Endodermal cell (in vitro differentiated cells): ENCODE data around the gene UNK. TPM values are rescaled to one million over a fixed set of nuclear protein-coding genes. Genes with fewer than 3 reads are reported as not detected.
"Not testable (repeated sequence)": the region's sequence is repeated elsewhere in the genome, so short reads cannot be mapped to it uniquely, and the experiment has no call there.

ENCODE experiments used
- DNase-seq: peaks from one replicate; pipeline ENCODE4 v3.0.0-alpha.2; 2017
- H3K27ac ChIP-seq: 2 replicates; pipeline ENCODE4 v1.5.1; 2013; ENCODE audit warnings: mild to moderate bottlenecking, low read depth, low read length, moderate library complexity
- H3K27me3 ChIP-seq: 2 replicates; pipeline ENCODE4 v1.6.1; 2013; ENCODE audit warnings: mild to moderate bottlenecking, low read length, moderate library complexity; ENCODE audit not compliant: insufficient read depth, control insufficient read depth, poor library complexity, severe bottlenecking
- H3K36me3 ChIP-seq: 2 replicates; pipeline ENCODE4 v1.7.0; 2013; ENCODE audit warnings: mild to moderate bottlenecking, low read length, moderate library complexity; ENCODE audit not compliant: control insufficient read depth, insufficient read depth
- H3K4me1 ChIP-seq: one replicate; pipeline ENCODE4 v1.7.0; 2013; ENCODE audit warnings: low read length; ENCODE audit not compliant: control insufficient read depth, insufficient read depth
- H3K4me3 ChIP-seq: 2 replicates; pipeline ENCODE4 v1.5.1; 2013; ENCODE audit warnings: mild to moderate bottlenecking, low read length, moderate library complexity
- H3K9ac ChIP-seq: 2 replicates; pipeline ENCODE4 v1.6.1; 2013; ENCODE audit warnings: mild to moderate bottlenecking, low read length, moderate library complexity; ENCODE audit not compliant: poor library complexity, severe bottlenecking; ENCODE audit errors: extremely low read depth
- H3K9me3 ChIP-seq: 2 replicates; pipeline ENCODE4 v1.6.1; 2013; ENCODE audit warnings: mild to moderate bottlenecking, low read length, moderate library complexity; ENCODE audit not compliant: control insufficient read depth
- H3K27ac Mint-ChIP-seq: 2 replicates; pipeline ENCODE4 v1.8.0; 2020; ENCODE audit warnings: mixed read lengths
- H3K27me3 Mint-ChIP-seq: 2 replicates; pipeline ENCODE4 v1.8.0; 2021; ENCODE audit warnings: mild to moderate bottlenecking, mixed read lengths; ENCODE audit not compliant: insufficient read depth
- H3K36me3 Mint-ChIP-seq: 2 replicates; pipeline ENCODE4 v1.8.0; 2020; ENCODE audit warnings: low read depth, mixed read lengths
- H3K4me1 Mint-ChIP-seq: 2 replicates; pipeline ENCODE4 v1.8.0; 2020; ENCODE audit warnings: mixed read lengths
- H3K4me3 Mint-ChIP-seq: 2 replicates; pipeline ENCODE4 v1.8.0; 2020; ENCODE audit warnings: mild to moderate bottlenecking, moderate library complexity, mixed read lengths
- H3K9me3 Mint-ChIP-seq: 2 replicates; pipeline ENCODE4 v1.8.0; 2020; ENCODE audit warnings: mild to moderate bottlenecking, mixed read lengths
- CTCF ChIP-seq: fragments of 200-600 bp; sonication (generic); conservative IDR thresholded peaks from 2 replicates; pipeline ENCODE4 v1.5.0; 2021; ENCODE audit warnings: antibody characterized with exemption, mild to moderate bottlenecking
- WGBS, 2 experiments: methylation state at CpG; one replicate each; pipeline versions ENCODE4 v1.1.5 to v1.1.7; 2013; ENCODE audit warnings: missing lambda C conversion rate in 2 of 2, mixed read lengths in 1 of 2; ENCODE audit not compliant: insufficient coverage in 1 of 2, insufficient read length in 1 of 2; 5-methylcytosine and 5-hydroxymethylcytosine counted together
- total RNA-seq, 2 donors: library from RNA; stranded (reverse); fragmentation: NEBNext Ultra II Directional in 1 of 2; extraction: Animal tissue kit (Norgen Biotek cat#: 25700) in 1 of 2; gene quantifications; 2 replicates in 1 of 2; 3 replicates in 1 of 2; pipeline ENCODE4 v1.2.1, GENCODE V29; 2021

Gene UNK
- total RNA-seq, 2 donors from 2014 or later: 38.0 to 39.0 TPM

- H3K36me3 ChIP-seq: peaks cover 11% of the 10 kb centered on the region
- no peaks in the 10 kb centered on the region for H3K27me3 ChIP-seq
- Mint-ChIP-seq H3K9me3 (no peaks in the 10 kb centered on the region), H3K27me3 (no peaks in the 10 kb centered on the region), H3K4me1 (peaks cover 11% of the 10 kb centered on the region), H3K36me3 (peaks cover 10% of the 10 kb centered on the region), H3K27ac (peak within 1 kb of the TSS; percentile 90), H3K4me3 (no peak within 1 kb of the TSS)
- no peaks in the 10 kb centered on the region for H3K9me3 ChIP-seq
- DNase-seq: peak; percentile 100
- H3K9ac ChIP-seq: peak within 1 kb of the TSS; percentile 77
- TF ChIP-seq CTCF: peak; percentile 69
- peak within 1 kb of the TSS; percentile 88 for H3K4me3 ChIP-seq
- WGBS, 2 experiments: 0% methylated on average over 18 to 58 of the region's 58 CpGs
- H3K27ac ChIP-seq: peak within 1 kb of the TSS; percentile 65
- no peaks in the 10 kb centered on the region for H3K4me1 ChIP-seq
These were observed 70.9 kb downstream of the UNK start, which contains the start of gene WBP2 for GRCh38 chr17:75855310-75856061. Gene WBP2, minus strand, starts transcription at chr17:75855335. Its CDS starts 38 bp downstream, at chr17:75855297.

DNA sequence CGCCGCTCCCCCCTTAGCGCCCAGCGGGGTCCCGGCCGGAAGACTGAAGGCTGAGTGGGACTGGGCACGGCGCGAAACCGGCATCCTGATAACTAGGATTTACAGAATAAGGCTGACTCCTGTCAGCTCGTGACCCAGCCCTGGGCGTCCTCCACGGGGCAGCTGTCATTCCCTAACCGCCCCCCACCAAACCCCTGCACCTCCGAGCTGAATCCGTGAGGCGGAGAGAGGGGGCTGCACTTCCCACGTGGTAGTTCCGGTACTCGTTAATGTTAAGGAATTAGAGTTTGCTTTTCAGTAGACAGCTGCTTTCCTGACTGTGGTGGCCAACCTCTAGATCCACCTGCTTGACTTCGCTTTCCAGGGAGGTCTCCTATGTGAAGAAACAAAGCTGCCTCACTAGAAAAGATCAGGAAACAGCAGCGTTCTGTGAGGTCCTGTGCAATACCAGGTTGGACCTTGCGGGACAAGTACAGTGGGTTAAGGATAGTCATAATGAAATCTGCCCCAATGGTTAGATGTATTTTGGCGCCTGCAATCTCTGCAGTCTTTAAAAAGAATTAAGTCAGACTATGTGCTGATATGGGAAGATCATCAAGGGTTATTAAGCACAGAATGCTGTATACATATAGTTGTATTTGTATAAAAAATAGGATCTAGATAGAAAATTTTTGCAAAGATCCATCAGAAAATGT lies 71.6 kb downstream of the UNK start:
- DNase-seq: no peak
- H3K4me1 Mint-ChIP-seq: peaks cover 11% of the 10 kb centered on the region
- peaks cover 4% of the 10 kb centered on the region for H3K36me3 Mint-ChIP-seq
- 5 to 10% methylated on average over 12 to 23 of the region's 24 CpGs for WGBS, 2 experiments
- no peaks in the 10 kb centered on the region for H3K9me3 Mint-ChIP-seq
- Histone ChIP-seq H3K27me3 (no peaks in the 10 kb centered on the region), H3K9ac (peak overlapping the region; percentile 77), H3K36me3 (peaks cover 4% of the 10 kb centered on the region), H3K9me3 (no peaks in the 10 kb centered on the region), H3K4me3 (peak overlapping the region; percentile 88), H3K4me1 (no peaks in the 10 kb centered on the region), H3K27ac (peak overlapping the region; percentile 65)
- TF ChIP-seq CTCF: no peak
- no peak overlapping the region for H3K4me3 Mint-ChIP-seq
- H3K27me3 Mint-ChIP-seq: no peaks in the 10 kb centered on the region
- H3K27ac Mint-ChIP-seq: peak overlapping the region; percentile 90

- H3K27me3 ChIP-seq, H3K36me3 Mint-ChIP-seq, H3K9ac ChIP-seq, H3K9me3 Mint-ChIP-seq, H3K27ac Mint-ChIP-seq, DNase-seq, H3K4me3 ChIP-seq, H3K27ac ChIP-seq, H3K4me1 Mint-ChIP-seq, H3K27me3 Mint-ChIP-seq, H3K4me1 ChIP-seq, H3K9me3 ChIP-seq, H3K4me3 Mint-ChIP-seq, H3K36me3 ChIP-seq: not testable (repeated sequence)
- 94 to 96% methylated on average over 9 to 10 of the region's 10 CpGs for WGBS, 2 experiments
These were observed 74.8 kb downstream of the UNK start for GRCh38 chr17:75859358-75859757.
